BE2C (cell line): ENCODE measurements around the gene SLC22A2. TPM values are rescaled to one million over a fixed set of nuclear protein-coding genes. Genes with fewer than 3 reads are reported as not detected.
"Not testable (repeated sequence)": the region's sequence is repeated elsewhere in the genome, so short reads cannot be mapped to it uniquely, and the experiment has no call there.

ENCODE experiments used
- DNase-seq: peaks from one replicate; pipeline ENCODE4 v3.0.0-alpha.2; 2020
- H3K27me3 ChIP-seq: fragments of 250-450 bp; sonication (Bioruptor Pico); 2 replicates; pipeline ENCODE4 v1.5.1; 2020; ENCODE audit warnings: mild to moderate bottlenecking
- H3K36me3 ChIP-seq: fragments of 250-450 bp; sonication (Bioruptor Pico); 2 replicates; pipeline ENCODE4 v1.5.1; 2020; ENCODE audit warnings: mild to moderate bottlenecking
- H3K4me1 ChIP-seq: fragments of 250-450 bp; sonication (Bioruptor Pico); 2 replicates; pipeline ENCODE4 v1.5.1; 2020
- H3K4me3 ChIP-seq: 2 replicates; pipeline ENCODE4 v1.5.1; 2011; ENCODE audit warnings: low read depth, low read length
- H3K9me3 ChIP-seq: fragments of 250-450 bp; sonication (Bioruptor Pico); 2 replicates; pipeline ENCODE4 v1.5.1; 2020
- CTCF ChIP-seq: IDR thresholded peaks from 2 replicates; pipeline ENCODE4 v1.5.1; 2012; ENCODE audit warnings: mild to moderate bottlenecking, low read depth, low read length
- polyA plus RNA-seq: library from polyadenylated mRNA; unstranded; fragments of >200 nt; gene quantifications from one replicate; pipeline ENCODE4 v1.2.1, GENCODE V29; 2012; ENCODE audit warnings: low read depth, missing spikeins; ENCODE audit not compliant: insufficient read length, insufficient read depth

SLC22A2 gene
- polyA plus RNA-seq, result not detected

DNA sequence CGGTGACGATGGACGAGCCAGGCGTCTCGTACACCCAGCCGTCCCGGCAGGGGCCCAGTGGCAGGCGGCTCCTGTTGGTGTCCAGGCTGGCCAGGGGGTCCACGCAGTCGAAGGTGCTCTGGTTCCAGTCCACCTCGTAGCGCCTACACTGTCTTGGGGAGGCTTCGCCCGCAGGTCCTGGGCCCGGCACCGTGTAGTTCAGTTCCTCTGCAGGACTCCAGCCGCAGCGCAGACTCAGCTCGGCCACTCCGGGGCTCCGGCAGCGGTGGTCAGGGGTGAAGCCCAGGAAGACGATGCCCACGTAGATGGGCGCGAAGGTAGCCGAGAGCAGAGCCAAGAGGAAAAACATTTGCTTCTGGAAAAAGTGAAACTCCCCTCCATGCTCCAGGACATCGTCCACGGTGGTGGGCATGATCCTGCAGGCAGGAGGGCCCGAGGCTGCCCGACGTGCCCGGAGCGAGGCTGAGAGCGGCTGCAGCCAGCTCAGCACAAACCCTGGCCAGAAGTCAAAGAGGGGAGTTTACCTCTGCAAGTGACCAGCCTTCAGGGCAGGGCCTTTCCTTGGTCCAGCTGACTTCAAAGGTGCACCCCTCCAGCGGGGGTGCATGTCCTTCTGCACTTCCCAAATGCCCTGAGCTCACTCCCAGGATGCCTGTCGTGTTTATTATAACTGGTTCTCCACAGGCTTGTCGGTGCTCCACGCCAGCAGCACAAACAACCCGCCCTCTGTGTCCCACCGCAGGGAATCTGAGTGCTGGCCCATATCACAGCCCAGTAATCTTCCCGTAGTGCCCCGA, at the start of gene SLC22A2:
Gene SLC22A2 (minus strand): TSS at position 476 of the 797 bp plus-strand sequence. CDS start 64 bp downstream, at position 412.
- no peak for TF ChIP-seq CTCF

DNA sequence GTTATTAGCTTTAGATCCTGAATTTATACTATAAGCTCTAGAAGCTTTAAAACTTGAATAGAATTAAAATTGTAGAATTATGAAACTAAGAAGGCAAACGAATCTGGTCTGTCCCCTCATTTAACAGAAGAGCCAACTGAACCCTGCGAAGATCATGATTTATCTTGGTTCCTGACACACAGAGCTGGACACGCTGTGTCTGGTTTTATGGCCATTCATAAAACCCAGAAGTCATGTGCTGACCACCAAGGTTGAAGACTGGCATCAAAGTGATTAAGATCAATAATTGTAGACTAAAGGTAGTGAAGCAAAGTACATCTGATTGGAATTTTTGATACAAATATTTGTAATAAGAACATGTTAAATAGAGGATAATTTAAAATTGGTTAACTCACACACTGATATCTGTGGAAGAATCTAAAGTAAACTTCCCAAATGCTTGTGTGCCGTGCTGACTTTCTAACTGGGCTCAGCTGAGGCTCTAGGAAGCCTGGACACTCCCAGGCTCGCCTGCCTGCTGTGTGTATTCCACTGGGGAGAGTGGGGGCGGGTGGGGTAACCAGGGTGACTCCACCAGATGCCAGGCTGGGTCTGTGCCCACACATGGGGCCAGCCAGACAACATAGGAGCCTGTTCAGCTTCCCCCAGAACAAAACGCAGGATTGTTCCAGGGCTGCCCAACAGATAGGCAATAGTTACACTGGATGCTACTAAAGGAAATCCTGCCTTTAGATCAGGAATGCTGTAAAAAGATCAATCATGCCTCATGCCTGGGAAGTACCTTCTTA, 47.5 kb upstream of the SLC22A2 start:
- DNase-seq, result no peak
- Histone ChIP-seq H3K9me3 (no peaks in the 10 kb centered on the region), H3K4me3 (no peak overlapping the region), H3K36me3 (no peaks in the 10 kb centered on the region), H3K4me1 (no peaks in the 10 kb centered on the region), H3K27me3 (no peaks in the 10 kb centered on the region)
- TF ChIP-seq CTCF, result no peak

More for the DNA sequence above, at the start of gene SLC22A2:
- Histone ChIP-seq H3K4me1 (no peaks in the 10 kb centered on the region), H3K27me3 (peaks cover 6% of the 10 kb centered on the region; the same call in 1 of the 2 replicates), H3K36me3 (no peaks in the 10 kb centered on the region), H3K9me3 (no peaks in the 10 kb centered on the region), H3K4me3 (no peak within 1 kb of the TSS)
- DNase-seq, result no peak

DNA sequence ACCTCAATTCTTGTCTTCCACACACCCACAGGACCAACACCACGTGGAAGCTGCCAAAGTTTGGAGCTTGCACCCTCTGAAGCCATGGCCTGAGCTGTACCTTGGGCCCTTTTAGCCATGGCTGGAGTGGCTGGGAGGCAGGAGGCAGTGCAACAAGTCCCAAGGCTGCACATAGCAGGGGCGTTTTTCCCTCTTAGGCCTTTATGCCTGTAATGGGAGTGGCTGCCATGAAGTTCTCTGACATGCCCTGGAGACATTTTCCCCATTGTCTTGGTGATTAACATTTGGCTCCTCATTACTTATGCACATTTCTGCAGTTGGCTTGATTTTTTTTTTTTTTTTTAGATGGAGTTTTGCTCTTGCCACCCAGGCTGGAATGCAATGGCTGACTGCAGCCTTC, 45.2 kb upstream of the SLC22A2 start:
- no peak for DNase-seq

DNA sequence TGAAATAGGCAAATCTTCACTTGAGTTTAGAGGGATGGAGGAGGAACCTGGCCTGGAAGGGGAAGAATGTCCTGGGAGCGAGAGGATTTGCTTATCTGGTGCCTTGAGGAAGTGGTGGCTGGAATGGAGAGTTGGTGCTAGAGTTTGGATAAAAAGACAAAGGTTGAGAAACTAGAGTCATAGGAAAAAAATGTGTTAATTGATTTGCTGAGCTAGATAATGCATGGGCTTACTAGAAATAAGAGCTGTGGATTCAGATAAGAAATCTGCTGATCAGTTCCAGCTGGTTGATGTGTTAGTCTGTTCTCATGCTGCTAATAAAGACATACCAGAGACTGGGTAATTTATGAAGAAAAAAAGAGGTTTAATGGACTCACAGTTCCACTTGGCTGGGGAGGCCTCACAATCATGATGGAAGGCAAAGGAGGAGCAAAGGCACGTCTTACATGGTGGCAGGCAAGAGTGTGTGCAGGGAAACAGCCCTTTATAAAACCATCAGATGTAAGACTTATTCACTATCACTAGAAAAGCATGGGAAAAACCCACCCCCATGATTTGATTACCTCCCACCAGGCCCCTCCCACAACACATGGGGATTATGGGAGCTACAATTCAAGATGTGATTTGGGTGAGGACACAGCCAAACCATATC, 43.9 kb upstream of the SLC22A2 start:
- H3K36me3 ChIP-seq, H3K9me3 ChIP-seq, H3K27me3 ChIP-seq, H3K4me3 ChIP-seq, H3K4me1 ChIP-seq, DNase-seq: not testable (repeated sequence)

More for the DNA sequence above, 45.2 kb upstream of the SLC22A2 start:
- Histone ChIP-seq H3K36me3 (no peaks in the 10 kb centered on the region), H3K9me3 (no peaks in the 10 kb centered on the region), H3K4me3 (no peak overlapping the region), H3K27me3 (no peaks in the 10 kb centered on the region), H3K4me1 (no peaks in the 10 kb centered on the region)
- TF ChIP-seq CTCF, result no peak

DNA sequence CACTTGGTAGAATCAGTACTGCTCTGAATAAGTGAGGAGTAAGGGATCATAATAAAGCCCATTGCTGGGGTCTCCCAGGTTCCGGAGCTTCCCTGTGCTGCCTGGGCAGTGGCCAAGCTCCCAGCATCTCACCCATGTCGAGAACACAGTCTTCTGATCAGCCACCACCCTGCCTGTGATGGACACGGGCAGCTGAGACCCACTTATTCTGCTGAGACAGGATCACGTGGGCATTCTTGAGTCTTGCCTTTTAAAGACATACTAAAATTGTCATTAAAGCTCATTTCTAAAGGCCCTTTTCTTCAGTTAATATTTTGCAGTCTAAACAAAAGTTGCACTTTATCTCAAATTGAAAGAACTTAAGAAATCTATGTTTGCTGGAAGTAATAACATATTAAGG, 42.7 kb upstream of the SLC22A2 start:
- H3K4me1 ChIP-seq, result no peaks in the 10 kb centered on the region

More for the DNA sequence above, 42.7 kb upstream of the SLC22A2 start:
- Histone ChIP-seq H3K9me3 (no peaks in the 10 kb centered on the region), H3K27me3 (no peaks in the 10 kb centered on the region), H3K4me3 (no peak overlapping the region), H3K36me3 (no peaks in the 10 kb centered on the region)
- no peak for TF ChIP-seq CTCF
- DNase-seq, result no peak
